Measurements from ENCODE around the gene ZFTA.

- TF ChIP-seq, protein P1, sequence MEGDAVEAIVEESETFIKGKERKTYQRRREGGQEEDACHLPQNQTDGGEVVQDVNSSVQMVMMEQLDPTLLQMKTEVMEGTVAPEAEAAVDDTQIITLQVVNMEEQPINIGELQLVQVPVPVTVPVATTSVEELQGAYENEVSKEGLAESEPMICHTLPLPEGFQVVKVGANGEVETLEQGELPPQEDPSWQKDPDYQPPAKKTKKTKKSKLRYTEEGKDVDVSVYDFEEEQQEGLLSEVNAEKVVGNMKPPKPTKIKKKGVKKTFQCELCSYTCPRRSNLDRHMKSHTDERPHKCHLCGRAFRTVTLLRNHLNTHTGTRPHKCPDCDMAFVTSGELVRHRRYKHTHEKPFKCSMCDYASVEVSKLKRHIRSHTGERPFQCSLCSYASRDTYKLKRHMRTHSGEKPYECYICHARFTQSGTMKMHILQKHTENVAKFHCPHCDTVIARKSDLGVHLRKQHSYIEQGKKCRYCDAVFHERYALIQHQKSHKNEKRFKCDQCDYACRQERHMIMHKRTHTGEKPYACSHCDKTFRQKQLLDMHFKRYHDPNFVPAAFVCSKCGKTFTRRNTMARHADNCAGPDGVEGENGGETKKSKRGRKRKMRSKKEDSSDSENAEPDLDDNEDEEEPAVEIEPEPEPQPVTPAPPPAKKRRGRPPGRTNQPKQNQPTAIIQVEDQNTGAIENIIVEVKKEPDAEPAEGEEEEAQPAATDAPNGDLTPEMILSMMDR (IDR thresholded peaks at IDR 0.05) = no peak
- no peak for TF ChIP-seq EP300 (IDR thresholded peaks at IDR 0.05)
These were observed 6.5 kb downstream of the ZFTA start for GRCh38 chr11:63761931-63762653.

Measured in esophagus muscularis mucosa (tissue), 3 donors.